DMS114 treated with DMSO at 0.1 percent for 48 hours (cell line): Measurements from ENCODE around the gene ME2.
"Not testable (repeated sequence)": the region's sequence is repeated elsewhere in the genome, so short reads cannot be mapped to it uniquely, and the experiment has no call there.

Experiments
- DNase-seq: peaks from one replicate; lab custom pipeline; 2025; ENCODE audit not compliant: unreplicated experiment; lab: John Stamatoyannopoulos, UW

Gene ME2

DNA sequence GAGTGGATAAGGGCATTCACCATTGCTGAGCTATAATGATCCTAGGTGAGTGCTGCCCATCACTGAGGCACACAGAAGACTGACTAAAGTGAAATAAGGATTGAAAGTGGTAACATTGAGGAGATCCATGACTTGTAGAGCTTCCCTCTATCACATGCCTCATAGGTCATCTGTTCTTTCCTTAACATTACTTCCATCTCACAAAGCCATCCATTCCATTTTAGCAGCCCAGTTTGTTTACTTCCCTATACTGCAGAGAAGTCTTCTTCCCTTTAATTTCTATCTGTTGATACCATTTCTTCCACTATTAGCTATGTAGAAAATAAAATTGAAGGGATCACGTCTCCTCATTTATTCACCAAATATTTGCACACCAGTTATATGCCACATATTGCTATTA, 32.1 kb downstream of the ME2 start:
- no peak for DNase-seq

DNA sequence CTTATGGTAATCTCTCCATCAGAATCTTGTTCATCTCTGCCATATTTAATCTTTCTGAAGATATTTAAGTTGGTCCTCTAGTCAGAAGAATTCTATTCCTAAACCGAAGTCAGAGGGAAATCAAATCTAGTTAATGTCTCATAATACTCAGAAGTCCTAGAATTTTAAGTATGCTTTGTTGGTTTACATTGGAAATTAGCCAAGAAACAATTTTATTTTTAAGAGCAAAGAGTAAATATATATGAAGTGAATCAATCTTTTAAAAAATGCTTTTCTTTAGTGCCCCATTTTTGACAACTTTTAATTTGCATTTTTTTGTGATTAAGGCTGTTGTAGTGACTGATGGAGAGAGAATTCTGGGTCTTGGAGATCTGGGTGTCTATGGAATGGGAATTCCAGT, 38.1 kb downstream of the ME2 start:
- DNase-seq, result no peak

DNA sequence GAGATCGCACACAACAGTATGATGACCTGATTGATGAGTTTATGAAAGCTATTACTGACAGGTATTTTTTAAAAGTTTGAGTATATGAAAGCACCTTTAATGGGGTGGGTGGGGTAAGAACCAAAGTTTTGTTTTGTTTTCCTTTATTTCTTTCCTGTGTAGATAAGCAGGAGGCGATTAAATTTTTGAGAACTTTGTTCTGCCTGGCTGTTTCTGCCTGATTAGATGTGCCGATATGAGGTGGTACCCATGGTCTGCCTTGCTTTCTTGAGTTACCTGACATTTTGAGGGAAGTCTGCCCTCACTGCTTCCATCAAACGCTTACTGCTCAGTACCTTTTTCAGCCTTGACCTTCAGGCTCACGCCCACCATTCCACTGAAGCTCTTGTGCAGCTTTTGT, 39.2 kb downstream of the ME2 start:
- no peak for DNase-seq

DNA sequence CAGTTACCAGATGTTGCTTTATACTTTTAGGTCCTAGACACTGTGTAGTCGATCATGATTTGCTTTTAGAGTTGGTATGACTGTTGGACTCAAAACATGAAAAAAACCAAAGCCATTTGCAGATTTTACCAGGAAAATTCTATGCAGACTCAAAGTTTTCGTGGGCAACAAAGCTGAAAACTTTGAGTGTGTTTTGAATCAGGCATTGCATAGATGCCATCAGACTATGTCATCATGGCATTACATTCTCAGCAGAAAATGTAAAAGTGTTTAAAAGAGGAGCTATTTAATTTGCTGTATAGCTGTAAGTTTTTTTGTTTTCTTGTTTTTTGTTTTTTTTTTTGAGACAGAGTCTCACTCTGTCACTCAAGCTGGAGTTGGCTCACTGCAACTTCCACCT, 45.5 kb downstream of the ME2 start:
- no peak for DNase-seq

DNA sequence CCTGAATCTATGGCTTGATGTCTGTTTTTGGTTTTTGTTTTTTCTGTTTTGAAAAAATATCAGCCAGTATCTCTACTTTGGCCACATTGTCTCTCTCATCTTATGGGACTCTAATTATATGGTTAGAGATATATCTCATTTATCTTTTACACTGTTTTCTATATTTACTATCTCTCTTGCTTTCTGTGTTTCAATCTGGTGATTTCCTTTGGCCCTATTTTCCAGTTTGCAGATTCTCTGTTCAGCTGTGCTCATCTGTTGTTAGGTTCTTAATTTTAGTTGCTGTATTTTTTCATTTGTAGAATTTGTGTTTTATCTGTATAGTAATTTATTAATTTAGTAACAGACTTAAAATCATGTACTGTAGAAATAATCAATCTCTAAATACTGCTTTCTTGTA, 47.6 kb downstream of the ME2 start:
- DNase-seq, result no peak

DNA sequence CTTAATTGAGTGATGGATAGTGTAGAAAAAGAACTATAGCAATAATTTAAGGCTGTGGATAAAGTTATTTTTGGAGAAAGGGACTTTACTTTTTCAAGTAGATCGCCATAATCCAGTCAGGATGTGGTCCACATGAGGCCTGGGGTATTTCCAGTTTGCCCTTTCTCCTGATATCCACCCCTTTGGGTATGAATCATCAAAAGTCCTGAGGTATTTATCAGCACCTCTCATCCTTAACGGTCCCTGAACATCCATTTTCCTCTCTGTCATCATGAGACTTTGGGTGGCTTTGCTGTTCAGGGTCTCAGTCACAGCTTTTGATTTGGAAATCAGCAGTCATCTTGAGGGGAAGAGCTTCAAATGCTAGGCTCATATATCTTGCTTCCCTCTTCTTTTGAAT, 49.6 kb downstream of the ME2 start:
- DNase-seq, result no peak

DNA sequence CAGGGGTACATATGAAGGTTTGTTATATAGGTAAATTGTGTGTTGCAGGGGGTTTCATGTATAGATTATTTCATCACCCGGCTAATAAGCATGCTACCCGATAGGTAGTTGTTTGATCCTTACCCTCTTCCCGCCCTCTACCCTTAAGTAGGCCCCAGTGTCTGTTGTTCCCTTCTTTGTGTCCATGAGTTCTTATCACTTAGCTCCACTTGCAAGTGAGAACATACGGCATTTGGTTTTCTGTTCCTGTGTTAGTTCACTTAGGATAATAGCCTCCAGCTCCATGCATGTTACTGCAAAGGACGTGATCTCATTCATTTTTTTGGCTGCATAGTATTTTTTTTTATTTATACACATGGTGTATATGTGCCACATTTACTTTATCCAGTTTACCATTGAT, 54.8 kb downstream of the ME2 start:
- no peak for DNase-seq

DNA sequence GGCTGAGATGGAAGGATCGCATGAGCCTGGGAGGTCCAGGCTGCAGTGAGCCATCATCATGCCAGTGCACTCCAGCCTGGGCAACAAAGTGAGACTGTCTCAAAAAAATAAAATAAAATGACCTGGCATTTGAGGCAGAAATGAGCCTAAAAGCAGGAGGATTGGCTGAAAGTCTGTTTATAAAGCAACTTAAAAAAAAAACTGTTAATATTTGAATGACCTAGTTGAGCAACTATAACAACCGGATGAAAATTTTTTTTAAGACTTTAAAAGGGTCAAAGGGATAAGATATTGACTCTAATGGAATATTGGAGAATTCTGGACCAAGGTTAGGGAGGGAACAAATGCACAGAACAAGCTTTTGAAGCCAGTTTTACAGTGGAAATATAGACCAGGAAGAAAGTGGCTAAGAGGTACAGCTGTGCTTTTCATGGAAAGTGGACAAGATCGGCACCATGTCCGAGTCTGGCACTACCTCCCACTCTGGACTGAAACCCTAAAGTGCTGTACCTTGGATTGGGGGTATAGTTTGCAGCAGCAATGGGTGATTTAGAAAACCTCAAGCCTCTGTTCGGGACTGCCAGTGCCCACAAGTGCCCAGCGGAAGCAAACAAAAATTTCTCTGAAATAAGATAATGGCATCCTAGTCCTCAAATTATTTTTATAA, 55.8 kb downstream of the ME2 start:
- no peak for DNase-seq

DNA sequence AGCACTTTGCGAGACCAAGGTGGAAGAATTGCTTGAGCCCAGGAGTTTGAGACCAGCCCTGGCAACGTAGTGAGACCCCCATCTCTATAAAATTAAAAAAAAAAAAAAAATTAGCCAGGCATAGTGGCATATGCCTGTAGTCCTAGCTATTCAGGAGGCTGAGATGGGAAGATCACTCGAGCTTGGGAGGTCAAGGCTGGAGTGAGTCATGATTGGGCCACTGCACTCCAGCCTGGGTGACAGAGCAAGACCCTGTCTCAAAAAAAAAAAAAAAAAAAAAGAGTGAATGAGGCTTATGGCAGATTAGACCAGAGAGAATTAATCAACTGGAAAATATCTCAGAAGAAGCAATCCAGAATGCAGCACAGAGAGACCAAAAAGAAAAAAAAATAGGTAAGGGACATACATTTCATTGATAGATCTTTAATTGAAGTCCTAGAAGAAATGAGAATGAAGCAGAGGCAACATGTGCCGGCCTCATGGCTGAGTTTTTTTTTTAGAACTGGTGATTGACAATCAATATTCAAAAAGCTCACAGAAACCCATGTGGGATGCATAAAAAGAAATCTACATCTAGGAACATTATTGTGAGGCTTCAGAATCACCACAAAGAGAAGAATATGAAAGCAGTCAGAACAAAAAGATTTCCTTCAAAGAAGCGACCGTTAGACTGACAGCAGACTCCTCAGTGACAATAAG, 56.7 kb downstream of the ME2 start:
- no peak for DNase-seq

DNA sequence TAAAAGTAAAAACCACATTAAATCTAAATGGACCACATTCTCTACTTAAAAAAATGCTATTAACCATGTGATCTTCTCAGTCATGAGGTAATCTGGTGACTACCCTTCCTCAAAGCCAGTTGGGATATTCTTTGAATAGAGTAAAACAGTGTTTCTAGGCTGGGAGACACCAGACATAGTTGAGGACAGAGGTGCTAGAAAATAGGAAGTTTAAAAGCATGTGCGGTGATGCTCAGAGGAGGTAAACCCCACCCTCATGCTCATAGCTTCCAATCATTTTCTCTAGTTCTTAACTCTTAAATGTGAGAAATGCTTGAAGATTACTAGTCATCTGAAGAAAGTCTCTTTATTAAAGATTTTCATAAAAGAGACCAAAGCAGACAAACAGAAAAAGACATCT, 58.3 kb downstream of the ME2 start:
- DNase-seq, result no peak

DNA sequence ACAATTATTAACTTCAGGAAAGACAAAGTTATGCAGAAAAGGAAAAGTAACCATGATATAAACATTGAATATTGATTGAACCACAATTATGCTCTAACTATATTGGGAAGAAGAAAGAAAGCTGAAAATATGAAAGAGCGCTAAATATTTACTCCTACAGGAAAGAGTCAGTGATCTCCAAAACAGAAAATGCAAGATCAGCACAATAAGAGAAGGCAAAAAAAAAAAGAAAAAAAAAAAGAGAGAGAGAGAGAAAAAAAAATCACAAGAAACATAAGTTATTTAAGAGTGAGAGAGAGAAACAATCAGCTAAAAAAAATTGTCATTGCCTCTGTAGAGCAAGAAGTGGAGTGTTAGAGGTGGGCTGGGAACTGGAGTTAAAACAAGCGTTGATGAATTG, 60.0 kb downstream of the ME2 start:
- no peak for DNase-seq

DNA sequence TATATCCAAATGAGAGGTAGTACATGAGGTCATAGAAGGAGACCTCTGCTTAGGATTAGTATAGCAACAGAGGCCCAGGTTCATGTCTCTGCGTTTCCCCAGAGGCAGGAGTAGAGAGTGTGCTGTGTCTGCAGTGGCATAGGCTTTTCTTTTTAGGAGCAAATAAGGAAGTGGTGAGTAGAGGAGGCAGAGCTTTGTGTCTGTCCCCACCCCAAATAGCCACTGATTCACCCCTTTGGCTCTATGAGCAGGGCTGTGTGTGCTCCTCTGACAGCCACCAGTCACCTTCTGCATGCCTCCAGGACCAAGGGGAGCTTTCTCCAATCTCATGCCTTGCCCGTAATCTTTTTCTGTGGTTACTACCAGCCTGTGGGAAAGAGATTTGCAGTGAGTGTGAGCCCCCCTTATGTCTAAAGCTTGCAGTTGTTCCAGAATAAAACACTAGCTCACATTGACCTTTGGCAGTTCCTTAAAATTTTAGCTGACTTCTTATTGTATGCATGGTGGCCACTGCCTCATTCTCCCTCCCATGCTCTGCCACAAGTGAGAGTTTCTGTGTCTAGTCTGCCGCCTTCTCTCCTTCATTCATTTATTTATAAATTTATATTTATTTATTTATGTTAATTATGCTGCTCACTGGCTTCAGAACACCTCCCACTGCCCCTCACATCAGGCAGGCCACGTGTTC, 65.5 kb downstream of the ME2 start:
- DNase-seq, result no peak

DNA sequence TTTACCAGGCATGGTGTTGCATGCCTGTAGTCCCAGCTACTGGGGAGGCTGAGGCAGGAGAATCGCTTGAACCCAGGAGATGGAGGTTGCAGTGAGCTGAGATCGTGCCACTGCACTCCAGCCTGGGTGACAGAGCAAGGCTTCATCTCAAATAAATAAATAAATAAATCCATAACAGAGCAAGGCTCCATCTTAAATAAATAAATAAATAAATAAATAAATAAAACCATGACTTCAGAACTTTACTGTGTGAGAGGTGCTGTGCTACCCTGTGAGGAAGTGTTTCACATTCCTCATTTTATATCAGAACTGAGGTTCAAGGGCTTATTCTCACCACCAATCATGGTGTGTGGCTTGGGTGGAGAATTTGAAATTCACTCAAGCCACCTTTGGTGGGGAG, 67.0 kb downstream of the ME2 start:
- DNase-seq, result not testable (repeated sequence)

DNA sequence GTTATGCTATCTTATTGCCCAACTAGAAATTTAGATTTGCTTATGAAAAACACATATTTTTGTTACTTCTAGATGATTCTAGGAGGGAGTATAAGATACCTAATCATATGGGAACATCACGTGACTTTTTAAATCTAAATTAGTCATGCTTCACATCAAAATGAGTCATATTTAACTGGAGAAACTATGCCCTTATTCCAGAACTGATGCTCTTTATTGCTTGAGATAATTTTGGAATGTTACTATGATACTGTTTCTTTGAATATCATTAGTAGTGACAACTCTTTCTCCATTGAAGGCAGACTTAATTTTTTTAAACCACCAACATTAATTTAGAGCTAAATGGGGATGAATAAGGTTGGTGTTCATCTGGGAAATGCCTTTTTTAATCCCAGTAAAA, 69.0 kb downstream of the ME2 start:
- DNase-seq, result no peak

DNA sequence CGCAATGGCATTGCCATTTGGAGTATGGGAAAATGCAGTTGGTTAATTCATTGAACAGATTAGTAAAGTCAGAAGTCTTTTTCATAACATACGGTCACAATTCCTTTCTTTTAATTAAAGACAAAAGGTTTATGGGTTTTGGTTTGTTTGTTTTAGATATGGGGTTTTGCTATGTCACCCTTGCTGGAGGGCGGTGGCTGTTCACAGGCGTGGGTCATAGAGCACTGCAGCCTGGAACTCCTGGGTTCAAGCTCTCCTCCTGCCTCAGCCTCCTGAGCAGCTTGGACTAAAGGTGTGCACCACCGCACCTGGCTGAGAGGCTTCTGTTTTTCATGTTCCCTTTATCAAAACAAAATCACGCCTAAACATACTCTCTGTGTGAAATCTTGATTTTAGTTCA, 70.3 kb downstream of the ME2 start:
- no peak for DNase-seq

DNA sequence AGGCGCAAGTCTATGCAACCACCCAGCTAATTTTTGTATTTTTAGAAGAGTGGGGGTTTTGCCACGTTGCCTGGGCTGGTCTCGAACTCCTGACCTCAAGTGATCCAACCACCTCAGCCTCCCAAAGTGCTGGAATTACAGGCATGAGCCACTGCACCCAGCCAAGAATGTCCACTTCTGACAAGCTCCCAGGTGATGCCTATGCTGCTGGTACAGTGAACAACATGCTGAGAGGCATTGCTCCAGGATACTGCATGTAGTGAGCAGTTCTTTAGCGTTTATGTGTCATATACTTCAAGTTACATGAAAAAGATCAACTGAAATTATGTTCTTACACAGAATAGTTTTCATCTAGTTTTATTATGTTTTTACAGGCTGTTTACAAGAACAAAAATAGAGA, 71.7 kb downstream of the ME2 start:
- no peak for DNase-seq

DNA sequence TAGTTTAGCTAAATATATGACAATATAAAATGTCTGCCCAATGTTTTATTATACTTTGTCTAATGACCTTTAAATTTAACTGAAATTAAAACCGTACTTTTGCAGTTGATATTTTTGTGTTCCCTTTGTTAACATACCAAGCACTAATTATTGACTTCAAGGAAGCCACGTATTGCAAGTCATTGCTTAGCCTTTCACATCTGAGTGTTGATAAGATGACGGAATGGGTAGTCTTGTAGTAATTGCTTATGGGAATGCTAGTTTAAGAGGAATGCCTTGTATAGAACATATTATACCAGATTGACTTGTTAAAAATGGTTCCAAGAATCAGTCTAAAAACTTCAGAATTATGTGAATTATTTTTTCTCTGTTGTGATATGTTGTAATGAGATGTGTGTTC, 74.9 kb downstream of the ME2 start:
- DNase-seq, result no peak

DNA sequence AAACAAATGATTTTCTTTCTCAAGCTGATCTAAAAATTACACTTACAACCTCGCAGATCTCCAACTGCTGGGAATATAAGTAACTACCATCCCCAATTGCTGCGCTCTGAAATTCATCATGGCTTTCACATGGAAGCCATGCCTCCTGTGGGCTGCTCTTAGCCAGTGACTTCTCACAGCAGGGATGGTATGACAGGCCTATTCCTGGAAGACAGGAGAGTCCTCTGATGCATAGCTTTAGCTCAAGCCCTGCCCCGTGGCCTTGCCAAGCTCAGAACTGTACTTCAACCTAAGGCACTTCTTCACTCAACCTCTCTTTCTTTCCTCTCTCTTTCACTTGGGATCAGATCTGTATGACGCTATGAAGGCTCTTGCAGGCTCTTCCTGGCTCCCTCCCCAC, 76.3 kb downstream of the ME2 start:
- no peak for DNase-seq

DNA sequence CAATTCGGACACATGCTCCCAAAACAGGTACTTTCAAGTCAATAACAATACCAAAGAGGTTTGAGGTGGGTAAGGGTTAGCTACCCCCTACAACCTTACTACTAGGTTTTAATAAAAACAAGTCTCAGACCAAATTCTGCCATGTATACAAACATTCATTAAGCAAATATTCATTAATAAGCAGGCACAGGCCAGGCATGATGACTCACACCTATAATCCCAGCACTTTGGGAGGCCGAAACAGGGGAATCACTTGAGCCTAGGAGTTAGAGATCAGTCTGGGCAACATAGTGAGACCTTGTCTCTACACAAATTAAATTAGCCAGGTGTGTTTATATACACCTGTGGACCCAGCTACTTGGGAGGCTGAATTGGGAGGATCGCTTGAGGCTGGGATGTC, 77.2 kb downstream of the ME2 start:
- DNase-seq, result no peak

DNA sequence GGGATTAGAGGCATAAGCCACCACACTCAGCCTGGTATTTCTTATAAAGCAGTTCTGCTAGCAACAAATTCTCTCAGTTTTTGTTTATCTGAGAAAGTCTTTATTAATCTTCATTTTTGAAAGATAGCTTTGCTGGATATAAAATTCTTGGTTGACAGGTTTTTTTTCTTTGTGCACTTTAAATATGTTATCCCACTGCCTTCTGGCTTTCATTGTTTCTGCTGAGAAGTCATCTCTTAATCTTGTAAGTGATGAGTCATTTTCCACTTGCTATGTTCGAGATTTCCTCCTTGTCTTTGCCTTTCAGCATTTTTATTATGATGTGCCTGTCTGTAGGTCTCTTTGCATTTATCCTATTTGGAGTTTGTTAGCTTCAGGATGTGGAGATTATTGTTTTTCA, 83.1 kb downstream of the ME2 start:
- DNase-seq, result no peak

DNA sequence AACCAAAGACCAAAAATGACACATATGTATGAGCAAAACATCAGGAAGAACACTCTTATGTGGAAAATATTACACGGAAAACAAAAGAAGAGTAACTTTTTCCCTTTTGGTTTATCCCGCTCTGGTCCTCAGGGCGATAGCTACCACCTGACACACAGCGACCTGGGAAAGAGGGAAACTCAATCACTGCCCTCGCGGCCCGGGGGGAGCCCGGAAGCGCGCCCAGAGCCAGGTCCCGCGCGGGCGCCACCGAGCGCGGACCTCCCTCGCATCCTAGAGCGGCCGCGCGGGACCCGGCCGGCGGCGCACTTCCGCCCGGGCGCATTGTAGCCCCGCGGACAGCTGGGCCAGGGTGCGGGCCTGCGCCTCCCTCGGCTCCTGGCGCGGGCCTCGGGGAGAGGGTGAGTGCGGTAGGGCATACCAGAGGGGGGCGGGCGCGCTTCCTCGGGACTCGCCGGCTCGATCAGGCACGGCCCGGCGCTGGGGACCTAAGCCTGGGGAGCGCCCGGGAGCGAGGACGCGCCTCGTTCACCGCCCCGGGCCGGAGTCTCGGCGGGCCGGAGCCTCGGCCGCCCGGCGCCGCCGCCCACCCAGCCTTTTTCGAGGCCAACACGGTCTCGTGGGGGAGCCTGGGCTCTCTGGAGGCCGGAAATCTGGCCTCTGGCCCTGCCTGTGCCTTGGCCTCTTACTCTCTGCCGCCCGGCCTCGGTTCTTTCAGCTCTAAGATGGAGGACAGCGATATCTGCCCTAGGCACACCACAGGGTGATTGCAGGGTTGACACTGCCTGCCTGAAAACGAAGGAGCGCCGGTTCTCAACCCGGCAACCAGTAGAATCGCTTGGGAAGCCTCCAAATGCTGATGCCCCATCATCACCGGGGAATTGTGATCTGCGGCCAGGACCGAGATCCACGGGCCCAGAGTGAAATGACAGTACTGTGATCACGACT, 89.1 kb downstream of the ME2 start, which contains the start of gene ELAC1:
Gene ELAC1 (plus strand): TSS at position 327 of the 948 bp plus-strand sequence. CDS start 6,365 bp downstream, outside the sequence.
- DNase-seq, result peak; percentile 33
